ENCODE results near the gene IFFO2.

IFFO2 gene

DNA sequence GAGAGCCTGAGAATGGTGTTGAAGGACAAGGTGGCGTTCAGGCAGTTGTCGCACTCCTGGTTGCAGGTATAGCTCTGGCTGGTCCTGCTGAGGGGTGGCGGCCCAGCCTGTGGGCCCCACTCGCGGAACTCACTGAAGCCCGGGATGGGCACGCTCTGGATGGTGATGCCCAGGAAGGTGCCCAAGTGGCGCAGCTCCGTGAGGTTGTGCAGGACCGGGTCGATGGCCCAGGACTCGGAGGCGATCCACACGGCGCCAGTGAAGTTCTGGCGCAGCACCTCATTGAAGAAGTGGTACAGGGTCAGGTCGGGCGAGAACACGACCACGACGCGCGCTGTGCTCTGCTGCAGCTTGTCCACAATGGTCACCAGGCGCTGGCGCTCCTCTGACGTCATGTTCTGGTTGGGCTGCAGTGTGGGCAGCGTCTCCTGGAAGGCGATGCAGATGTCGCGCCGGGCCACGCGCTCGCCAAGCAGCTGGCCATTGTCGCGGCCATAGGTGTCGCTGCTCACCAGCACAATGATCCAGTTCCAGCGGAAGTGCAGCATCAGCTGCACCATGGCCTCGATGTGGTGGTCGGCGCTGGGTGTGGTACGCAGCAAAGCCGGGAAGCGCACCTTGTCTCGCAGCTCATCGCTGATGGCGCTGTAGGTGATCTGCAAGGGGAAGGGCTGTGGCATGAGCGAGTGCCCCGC is 102.0 kb downstream of the IFFO2 start:
- TF ChIP-seq, protein P1, sequence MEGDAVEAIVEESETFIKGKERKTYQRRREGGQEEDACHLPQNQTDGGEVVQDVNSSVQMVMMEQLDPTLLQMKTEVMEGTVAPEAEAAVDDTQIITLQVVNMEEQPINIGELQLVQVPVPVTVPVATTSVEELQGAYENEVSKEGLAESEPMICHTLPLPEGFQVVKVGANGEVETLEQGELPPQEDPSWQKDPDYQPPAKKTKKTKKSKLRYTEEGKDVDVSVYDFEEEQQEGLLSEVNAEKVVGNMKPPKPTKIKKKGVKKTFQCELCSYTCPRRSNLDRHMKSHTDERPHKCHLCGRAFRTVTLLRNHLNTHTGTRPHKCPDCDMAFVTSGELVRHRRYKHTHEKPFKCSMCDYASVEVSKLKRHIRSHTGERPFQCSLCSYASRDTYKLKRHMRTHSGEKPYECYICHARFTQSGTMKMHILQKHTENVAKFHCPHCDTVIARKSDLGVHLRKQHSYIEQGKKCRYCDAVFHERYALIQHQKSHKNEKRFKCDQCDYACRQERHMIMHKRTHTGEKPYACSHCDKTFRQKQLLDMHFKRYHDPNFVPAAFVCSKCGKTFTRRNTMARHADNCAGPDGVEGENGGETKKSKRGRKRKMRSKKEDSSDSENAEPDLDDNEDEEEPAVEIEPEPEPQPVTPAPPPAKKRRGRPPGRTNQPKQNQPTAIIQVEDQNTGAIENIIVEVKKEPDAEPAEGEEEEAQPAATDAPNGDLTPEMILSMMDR (IDR thresholded peaks at IDR 0.05; ENCODE audit: low read length) = no peak
- no peak for TF ChIP-seq EZH2phosphoT487 (IDR thresholded peaks at IDR 0.05; ENCODE audit: low read length)
- no peak for TF ChIP-seq EZH2 (optimal IDR thresholded peaks at IDR 0.05; ENCODE audit: low read depth, low read length)
- H3K9me2 ChIP-seq (replicated peaks; ENCODE audit: insufficient read depth, low read length) = no peaks in the 10 kb centered on the region
- no peak overlapping the region for H2AFZ ChIP-seq (ENCODE audit: low read length)
- H3K36me3 ChIP-seq (replicated peaks; ENCODE audit: insufficient read depth, low read length) = no peaks in the 10 kb centered on the region
- no peaks in the 10 kb centered on the region for H3F3A ChIP-seq (ENCODE audit: insufficient read depth, low read length)
- no peaks in the 10 kb centered on the region for H3K4me1 ChIP-seq (ENCODE audit: low read length)
- H3K4me2 ChIP-seq (ENCODE audit: low read depth, low read length) = no peak overlapping the region
- peaks cover 93% of the 10 kb centered on the region for H3K27me3 ChIP-seq (replicated peaks; ENCODE audit: insufficient read depth, low read length)
- no peaks in the 10 kb centered on the region for H3K9me3 ChIP-seq (replicated peaks; ENCODE audit: insufficient read depth, low read length)
- DNase-seq = no peak
- H4K20me1 ChIP-seq (ENCODE audit: insufficient read depth, low read length) = no peaks in the 10 kb centered on the region
- H3K9ac ChIP-seq (ENCODE audit: low read length) = no peak overlapping the region
- no peaks in the 10 kb centered on the region for H3K79me2 ChIP-seq (ENCODE audit: low read length)
- no peak overlapping the region for H3K27ac ChIP-seq (ENCODE audit: low read length)
- H3K4me3 ChIP-seq (ENCODE audit: low read length) = no peak overlapping the region

Measured in MM.1S (cell line).